Endodermal cell (in vitro differentiated cells): ENCODE results near the gene VPS45. TPM values are rescaled to one million over a fixed set of nuclear protein-coding genes. Genes with fewer than 3 reads are reported as not detected.

Experiments used
- DNase-seq: peaks from one replicate; pipeline ENCODE4 v3.0.0-alpha.2; 2017
- H3K27ac ChIP-seq: 2 replicates; pipeline ENCODE4 v1.5.1; 2013; ENCODE audit warnings: mild to moderate bottlenecking, low read depth, low read length, moderate library complexity
- H3K27me3 ChIP-seq: 2 replicates; pipeline ENCODE4 v1.6.1; 2013; ENCODE audit warnings: mild to moderate bottlenecking, low read length, moderate library complexity; ENCODE audit not compliant: insufficient read depth, control insufficient read depth, poor library complexity, severe bottlenecking
- H3K36me3 ChIP-seq: 2 replicates; pipeline ENCODE4 v1.7.0; 2013; ENCODE audit warnings: mild to moderate bottlenecking, low read length, moderate library complexity; ENCODE audit not compliant: control insufficient read depth, insufficient read depth
- H3K4me1 ChIP-seq: one replicate; pipeline ENCODE4 v1.7.0; 2013; ENCODE audit warnings: low read length; ENCODE audit not compliant: control insufficient read depth, insufficient read depth
- H3K4me3 ChIP-seq: 2 replicates; pipeline ENCODE4 v1.5.1; 2013; ENCODE audit warnings: mild to moderate bottlenecking, low read length, moderate library complexity
- H3K9ac ChIP-seq: 2 replicates; pipeline ENCODE4 v1.6.1; 2013; ENCODE audit warnings: mild to moderate bottlenecking, low read length, moderate library complexity; ENCODE audit not compliant: poor library complexity, severe bottlenecking; ENCODE audit errors: extremely low read depth
- H3K9me3 ChIP-seq: 2 replicates; pipeline ENCODE4 v1.6.1; 2013; ENCODE audit warnings: mild to moderate bottlenecking, low read length, moderate library complexity; ENCODE audit not compliant: control insufficient read depth
- H3K27ac Mint-ChIP-seq: 2 replicates; pipeline ENCODE4 v1.8.0; 2020; ENCODE audit warnings: mixed read lengths
- H3K27me3 Mint-ChIP-seq: 2 replicates; pipeline ENCODE4 v1.8.0; 2021; ENCODE audit warnings: mild to moderate bottlenecking, mixed read lengths; ENCODE audit not compliant: insufficient read depth
- H3K36me3 Mint-ChIP-seq: 2 replicates; pipeline ENCODE4 v1.8.0; 2020; ENCODE audit warnings: low read depth, mixed read lengths
- H3K4me1 Mint-ChIP-seq: 2 replicates; pipeline ENCODE4 v1.8.0; 2020; ENCODE audit warnings: mixed read lengths
- H3K4me3 Mint-ChIP-seq: 2 replicates; pipeline ENCODE4 v1.8.0; 2020; ENCODE audit warnings: mild to moderate bottlenecking, moderate library complexity, mixed read lengths
- H3K9me3 Mint-ChIP-seq: 2 replicates; pipeline ENCODE4 v1.8.0; 2020; ENCODE audit warnings: mild to moderate bottlenecking, mixed read lengths
- CTCF ChIP-seq: fragments of 200-600 bp; sonication (generic); conservative IDR thresholded peaks from 2 replicates; pipeline ENCODE4 v1.5.0; 2021; ENCODE audit warnings: antibody characterized with exemption, mild to moderate bottlenecking
- WGBS, 2 experiments: methylation state at CpG; one replicate each; pipeline versions ENCODE4 v1.1.5 to v1.1.7; 2013; ENCODE audit warnings: missing lambda C conversion rate in 2 of 2, mixed read lengths in 1 of 2; ENCODE audit not compliant: insufficient coverage in 1 of 2, insufficient read length in 1 of 2; 5-methylcytosine and 5-hydroxymethylcytosine counted together
- long read RNA-seq, 4 experiments: library from polyadenylated mRNA in 2 of 4; library from RNA in 1 of 4; library from capped mRNA in 1 of 4; stranded (forward) in 3 of 4; unstranded in 1 of 4; transcript quantifications; one replicate each; pipeline ENCODE4 v2.0.0, GENCODE V29; 2020 to 2021; ENCODE audit warnings: inconsistent platforms in 1 of 4
- polyA plus RNA-seq, 2 experiments: library from polyadenylated mRNA; stranded (reverse); fragments of 50-300 nt; gene quantifications; one replicate each; pipeline ENCODE4 v1.2.3, GENCODE V29; 2013
- total RNA-seq, 2 donors: library from RNA; stranded (reverse); fragmentation: NEBNext Ultra II Directional in 1 of 2; extraction: Animal tissue kit (Norgen Biotek cat#: 25700) in 1 of 2; gene quantifications; 2 replicates in 1 of 2; 3 replicates in 1 of 2; pipeline ENCODE4 v1.2.1, GENCODE V29; 2021

VPS45 gene, protein sequence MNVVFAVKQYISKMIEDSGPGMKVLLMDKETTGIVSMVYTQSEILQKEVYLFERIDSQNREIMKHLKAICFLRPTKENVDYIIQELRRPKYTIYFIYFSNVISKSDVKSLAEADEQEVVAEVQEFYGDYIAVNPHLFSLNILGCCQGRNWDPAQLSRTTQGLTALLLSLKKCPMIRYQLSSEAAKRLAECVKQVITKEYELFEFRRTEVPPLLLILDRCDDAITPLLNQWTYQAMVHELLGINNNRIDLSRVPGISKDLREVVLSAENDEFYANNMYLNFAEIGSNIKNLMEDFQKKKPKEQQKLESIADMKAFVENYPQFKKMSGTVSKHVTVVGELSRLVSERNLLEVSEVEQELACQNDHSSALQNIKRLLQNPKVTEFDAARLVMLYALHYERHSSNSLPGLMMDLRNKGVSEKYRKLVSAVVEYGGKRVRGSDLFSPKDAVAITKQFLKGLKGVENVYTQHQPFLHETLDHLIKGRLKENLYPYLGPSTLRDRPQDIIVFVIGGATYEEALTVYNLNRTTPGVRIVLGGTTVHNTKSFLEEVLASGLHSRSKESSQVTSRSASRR
- 10 to 100 TPM; 32.6 to 35.0 TPM for total RNA-seq
- polyA plus RNA-seq (2013, experiment 1 of 2), result 48.8 TPM
- 48.3 TPM for polyA plus RNA-seq (2013, experiment 2 of 2)
- long read RNA-seq, experiment 1, transcript VPS45-202 (15 exons, 2,790 nt), result major isoform, 5 of 11 reads
- long read RNA-seq, experiment 1, partial matches to known transcripts, result 5 of 11 reads
- long read RNA-seq, experiment 1, other reads (novel, unspliced or antisense), result 1 of 11 reads
- long read RNA-seq, experiment 2, transcript VPS45-202 (15 exons, 2,790 nt), result major isoform, 27 of 40 reads
- long read RNA-seq, experiment 2, partial matches to known transcripts, result 4 of 40 reads
- long read RNA-seq, experiment 2, other reads (novel, unspliced or antisense), result 7 of 40 reads
- long read RNA-seq, experiment 3, transcript VPS45-202 (15 exons, 2,790 nt), result major isoform, 68 of 90 reads
- long read RNA-seq, experiment 3, partial matches to known transcripts, result 6 of 90 reads
- long read RNA-seq, experiment 3, other reads (novel, unspliced or antisense), result 13 of 90 reads
- long read RNA-seq, experiment 4, transcript VPS45-202 (15 exons, 2,790 nt), result major isoform, 30 of 41 reads
- long read RNA-seq, experiment 4, partial matches to known transcripts, result 3 of 41 reads
- long read RNA-seq, experiment 4, other reads (novel, unspliced or antisense), result 8 of 41 reads

GRCh38 chr1:150067184-150068108 is at the start of gene VPS45:
VPS45 (plus strand) TSS chr1:150067776; CDS start chr1:150067858, 82 bp downstream.
- Mint-ChIP-seq H3K4me1 (peaks cover 15% of the 10 kb centered on the region), H3K27me3 (no peaks in the 10 kb centered on the region), H3K9me3 (no peaks in the 10 kb centered on the region), H3K4me3 (peak within 1 kb of the TSS; percentile 93), H3K36me3 (peaks cover 21% of the 10 kb centered on the region), H3K27ac (peak within 1 kb of the TSS; percentile 99)
- peak; percentile 96 for DNase-seq
- WGBS, 2 experiments, result 0 to 1% methylated on average over 28 to 46 of the region's 46 CpGs
- Histone ChIP-seq H3K27ac (peak within 1 kb of the TSS; percentile 99), H3K4me3 (peak within 1 kb of the TSS; percentile 95), H3K4me1 (no peaks in the 10 kb centered on the region), H3K9ac (peak within 1 kb of the TSS; percentile 94), H3K36me3 (peaks cover 23% of the 10 kb centered on the region), H3K9me3 (no peaks in the 10 kb centered on the region), H3K27me3 (no peaks in the 10 kb centered on the region)
- no peak for TF ChIP-seq CTCF

GRCh38 chr1:150018165-150018564 is 49.4 kb upstream of the VPS45 start:
- no peak for DNase-seq
- Histone ChIP-seq H3K9me3 (no peaks in the 10 kb centered on the region), H3K4me3 (no peak overlapping the region), H3K9ac (no peak overlapping the region), H3K36me3 (no peaks in the 10 kb centered on the region), H3K27me3 (no peaks in the 10 kb centered on the region), H3K27ac (no peak overlapping the region), H3K4me1 (peaks cover 6% of the 10 kb centered on the region)
- peak overlapping the region; percentile 95 for H3K27ac Mint-ChIP-seq
- no peak overlapping the region for H3K4me3 Mint-ChIP-seq
- TF ChIP-seq CTCF, result no peak
- peaks cover 37% of the 10 kb centered on the region for H3K4me1 Mint-ChIP-seq
- 90% methylated on average over 3 to 4 of the region's 4 CpGs for WGBS, 2 experiments
- no peaks in the 10 kb centered on the region for H3K36me3 Mint-ChIP-seq
- H3K27me3 Mint-ChIP-seq, result no peaks in the 10 kb centered on the region
- H3K9me3 Mint-ChIP-seq, result no peaks in the 10 kb centered on the region
